Hematopoietic multipotent progenitor cell (in vitro differentiated cells): Measurements from ENCODE around the gene SLMAP. TPM values are rescaled to one million over a fixed set of nuclear protein-coding genes. Genes with fewer than 3 reads are reported as not detected.
A peak's percentile ranks its signal among the peaks of the same experiment; 100 is the strongest.
"Not testable (repeated sequence)": the region's sequence is repeated elsewhere in the genome, so short reads cannot be mapped to it uniquely, and the experiment has no call there.

Experiments used
- DNase-seq, 3 donors: peaks; one replicate each; pipeline ENCODE4 v3.0.0-alpha.2; 2011 to 2015; ENCODE audit warnings: low read depth in 2 of 3, low spot score in 2 of 3
- total RNA-seq: library from RNA; depleted of rRNA; stranded (reverse); fragments of >200 nt; gene quantifications from one replicate; pipeline ENCODE4 v1.2.3, GENCODE V29; 2012

The SLMAP gene
- total RNA-seq, 1 donor = 23.7 TPM

DNA sequence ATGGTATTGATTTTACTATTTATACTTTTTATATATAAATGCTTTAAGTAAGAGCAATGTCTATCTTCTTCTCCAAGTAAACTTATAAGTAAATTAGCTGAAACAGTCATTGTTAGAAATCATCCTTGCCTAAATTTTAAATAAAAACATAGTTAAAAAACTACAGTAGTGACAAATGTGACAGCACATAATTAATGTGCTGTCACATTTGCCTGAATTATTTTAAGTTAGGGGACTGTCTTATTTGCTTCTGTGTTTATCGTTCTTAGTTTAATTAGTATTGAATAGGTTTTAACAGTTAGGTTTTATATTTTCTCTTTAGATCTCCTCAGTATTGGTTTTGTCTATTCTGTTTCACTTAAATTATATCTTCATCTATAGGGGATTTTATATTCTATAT, 36.1 kb downstream of the SLMAP start:
- no peak for DNase-seq

DNA sequence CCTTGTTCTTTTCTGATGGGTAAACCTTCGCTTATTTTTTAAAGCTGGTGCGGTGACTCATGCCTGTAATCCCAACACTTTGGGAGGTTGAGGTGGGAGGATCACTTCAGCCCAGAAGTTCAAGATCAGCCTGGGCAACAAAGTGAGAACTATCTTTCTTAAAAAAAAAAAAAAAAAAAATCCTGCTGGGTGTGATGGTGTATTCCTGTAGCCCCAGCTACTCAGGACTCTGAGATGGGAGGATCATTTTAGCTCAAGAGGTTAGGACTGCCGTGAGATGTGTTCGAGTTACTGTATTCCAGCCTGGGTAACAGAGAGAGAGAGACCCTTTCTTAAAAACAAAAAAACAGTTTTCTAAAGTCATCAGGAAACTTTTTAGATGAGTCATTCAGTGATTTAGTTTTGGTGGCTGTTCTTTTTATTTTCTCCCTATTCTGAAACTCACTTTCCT, 37.7 kb downstream of the SLMAP start:
- peak in 2 of 3 donors; percentile 12 to 29 for DNase-seq

DNA sequence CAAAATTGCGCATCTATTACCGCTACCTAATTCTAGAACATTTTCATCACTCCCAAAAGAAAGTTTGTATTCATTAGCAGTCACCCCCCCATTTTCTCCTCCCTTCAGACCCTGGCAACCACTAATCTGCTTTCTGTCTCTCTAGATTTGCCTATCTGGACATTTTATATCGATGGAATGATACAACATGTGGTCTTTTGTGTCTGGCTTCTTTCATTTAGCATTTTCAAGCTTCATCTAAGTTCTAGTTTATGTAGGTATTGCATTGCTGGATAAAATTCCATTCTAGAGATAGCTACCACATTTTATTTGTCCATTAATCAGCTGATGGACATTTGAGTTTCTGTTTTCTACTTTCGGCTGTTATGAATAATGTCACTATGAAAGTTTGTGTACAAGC, 38.4 kb downstream of the SLMAP start:
- no peak for DNase-seq

DNA sequence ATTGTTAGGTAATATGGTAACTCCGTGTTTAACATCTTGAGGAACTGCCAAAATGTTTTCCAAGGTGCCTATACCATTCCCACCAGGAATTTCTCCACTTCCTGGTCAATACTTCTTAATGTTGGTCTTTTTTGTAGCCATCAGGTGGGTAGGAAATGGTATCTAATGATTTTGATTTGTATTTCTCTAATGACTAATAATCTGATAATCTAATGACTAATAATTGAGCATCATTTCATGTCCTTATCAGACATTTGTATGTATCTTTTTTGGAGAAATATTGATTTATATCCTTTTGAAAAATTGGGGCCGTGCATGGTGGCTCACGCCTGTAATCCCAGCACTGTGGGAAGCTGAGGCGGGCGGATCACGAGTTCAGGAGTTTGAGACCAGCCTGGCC, 38.8 kb downstream of the SLMAP start:
- no peak for DNase-seq

DNA sequence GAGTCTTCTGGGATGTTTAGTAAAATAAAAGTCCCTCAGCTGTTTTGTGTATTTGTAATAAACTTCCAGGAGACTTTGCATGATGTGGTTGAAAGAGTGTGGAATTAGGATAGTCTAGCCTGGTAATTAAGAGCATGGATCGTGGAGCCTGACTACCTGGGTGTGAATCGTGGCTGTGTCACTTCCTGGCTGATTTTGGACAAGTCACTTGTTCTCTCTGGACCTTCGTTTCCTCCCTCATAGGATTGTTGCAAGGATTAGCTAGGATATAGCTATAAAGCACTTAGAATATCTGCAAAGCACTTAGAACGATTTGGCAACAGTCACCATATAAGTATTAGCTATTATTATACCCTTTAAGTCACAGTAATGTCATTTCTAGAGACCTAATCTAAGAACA, 40.2 kb downstream of the SLMAP start:
- DNase-seq = no peak

DNA sequence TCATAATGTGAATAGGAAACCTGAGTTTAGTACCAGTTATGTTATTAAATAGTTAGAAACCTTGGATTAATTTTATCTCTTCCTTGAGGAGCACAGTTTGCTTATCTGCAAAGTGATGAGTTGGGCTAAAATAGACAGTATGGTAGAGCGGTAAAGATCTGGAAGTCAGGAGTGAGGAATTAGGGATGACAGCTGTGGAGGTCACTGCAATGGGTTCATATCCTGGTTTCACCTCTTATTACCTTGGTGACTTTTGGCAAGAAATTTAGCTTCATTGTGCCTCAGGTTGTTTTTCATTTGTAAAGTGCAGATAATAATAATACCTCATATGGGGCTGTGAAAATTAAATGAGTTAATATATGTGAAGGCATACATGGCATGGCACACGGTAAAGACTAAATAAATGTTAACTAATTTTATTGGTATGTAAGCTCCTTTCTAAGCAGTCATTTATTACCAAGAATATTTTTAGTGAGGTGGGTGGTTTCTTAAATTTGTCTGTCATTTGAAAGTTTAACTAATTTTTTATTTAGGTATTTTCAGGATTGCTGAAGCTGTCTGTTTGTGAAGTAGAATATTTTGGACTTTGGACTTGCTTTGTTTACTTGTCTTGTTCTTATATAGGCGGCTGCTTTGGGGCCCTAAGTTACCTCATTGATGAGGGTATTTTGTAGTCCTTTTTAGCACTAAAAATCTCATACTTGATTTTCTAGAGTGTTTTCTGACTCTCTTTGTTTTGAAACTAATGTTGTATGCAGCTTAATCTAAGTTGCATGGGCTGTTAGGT, 41.8 kb downstream of the SLMAP start:
- DNase-seq = no peak

DNA sequence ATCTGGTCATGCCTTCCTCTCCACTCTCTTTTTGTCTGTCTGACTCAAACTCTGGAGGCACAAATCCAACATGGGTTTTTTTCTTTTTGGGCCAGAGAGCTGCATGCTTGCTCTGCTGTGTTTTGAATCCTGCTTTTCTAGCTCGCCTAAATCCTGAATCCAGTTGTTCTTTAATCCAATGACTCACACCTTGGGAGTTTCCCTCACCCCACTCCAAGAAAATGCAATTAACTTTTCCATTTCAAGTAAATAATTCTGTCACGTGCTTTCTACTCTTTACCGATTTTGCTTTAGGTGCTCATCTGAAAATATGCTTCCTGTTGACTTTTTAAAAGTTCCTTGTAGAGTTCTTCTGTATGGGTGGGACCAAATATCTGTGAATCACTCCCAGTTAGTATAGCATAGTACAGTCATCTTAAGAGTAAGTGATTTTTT, 47.6 kb downstream of the SLMAP start:
- DNase-seq = peak in 2 of 3 donors; percentile 45 to 50

DNA sequence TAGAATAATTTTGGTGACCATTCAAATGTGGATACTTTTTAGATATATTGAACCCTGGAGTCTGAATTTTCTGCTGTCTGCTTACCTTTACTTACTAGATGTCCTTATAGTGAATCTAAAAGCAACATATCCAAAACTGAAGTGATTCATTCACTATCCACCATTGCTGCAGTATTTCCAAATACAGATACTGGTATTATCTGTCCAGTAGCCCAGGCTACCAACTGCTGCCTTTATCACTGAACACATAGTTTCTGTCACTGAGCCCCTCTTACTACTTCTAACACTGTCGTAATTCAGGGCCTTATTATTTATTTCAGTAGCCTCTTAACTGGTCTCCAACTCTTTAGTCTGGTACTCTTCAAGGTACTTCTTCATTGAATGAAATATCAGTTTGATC, 49.2 kb downstream of the SLMAP start:
- no peak for DNase-seq

DNA sequence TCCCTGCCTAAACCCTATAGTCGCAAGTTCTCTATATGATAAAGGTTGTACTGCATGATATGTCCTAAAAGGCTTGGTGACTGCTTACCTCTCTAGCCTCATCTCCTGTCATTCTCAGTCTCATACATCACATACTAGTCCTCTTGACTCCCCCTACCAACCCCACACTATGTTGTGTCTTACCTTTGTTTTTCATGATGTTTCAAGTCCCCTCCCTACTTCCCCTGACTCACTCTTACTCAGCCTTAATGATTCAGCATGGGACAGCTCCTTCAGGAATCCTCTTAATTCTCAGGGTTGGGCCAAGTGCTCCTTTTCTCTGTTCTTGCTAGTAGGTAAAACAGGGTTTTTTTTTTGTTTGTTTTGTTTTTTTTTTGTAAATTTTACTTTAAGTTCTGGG, 49.6 kb downstream of the SLMAP start:
- peak in 1 of 3 donors; percentile 24 for DNase-seq

DNA sequence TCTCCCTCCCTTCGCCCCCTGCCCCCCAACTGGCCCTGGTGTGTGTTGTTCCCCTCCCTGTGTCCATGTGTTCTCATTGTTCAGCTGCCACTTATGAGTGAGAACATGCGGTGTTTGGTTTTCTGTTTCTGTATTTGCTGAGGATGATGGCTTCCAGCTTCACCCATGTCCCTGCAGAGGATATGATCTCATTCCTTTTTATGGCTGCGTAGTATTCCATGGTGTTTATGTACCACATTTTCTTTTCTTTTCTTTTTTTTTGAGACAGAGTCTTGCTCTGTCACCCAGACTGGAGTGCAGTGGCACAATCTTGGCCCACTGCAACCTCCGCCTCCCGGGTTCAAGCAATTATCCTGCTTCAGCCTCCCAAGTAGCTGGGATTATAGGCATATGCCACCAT, 50.1 kb downstream of the SLMAP start:
- DNase-seq = not testable (repeated sequence)

DNA sequence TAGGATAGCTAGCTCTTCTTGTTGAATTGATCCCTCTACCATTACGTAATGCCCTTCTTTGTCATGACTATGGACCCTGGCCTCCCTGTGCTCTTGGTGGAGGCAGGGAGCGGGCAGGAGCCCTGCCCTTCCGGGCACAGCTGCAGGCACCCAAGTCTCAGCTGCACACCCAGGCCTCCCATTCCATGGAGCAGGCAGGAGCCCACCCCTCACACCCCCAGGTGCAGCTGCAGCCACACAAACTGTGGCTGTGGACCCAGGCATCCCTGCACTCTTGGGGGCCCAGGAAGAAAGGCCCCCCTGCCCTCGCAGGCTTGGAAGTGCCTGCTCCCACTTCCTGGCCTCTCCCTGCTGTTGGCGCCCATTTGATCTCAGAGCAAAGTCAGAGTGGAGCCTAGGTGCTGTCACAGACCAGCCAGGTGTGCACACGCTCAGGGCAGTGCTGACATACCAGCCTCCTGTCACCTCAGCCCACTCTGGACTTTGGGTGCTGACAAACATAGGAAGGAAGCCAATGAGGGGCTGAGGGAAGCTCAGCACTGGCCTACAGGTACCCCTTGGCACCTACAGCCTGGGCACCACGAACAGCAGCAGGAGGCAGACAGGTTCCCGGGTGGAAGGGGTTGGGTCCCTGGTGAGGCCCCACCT, 53.0 kb downstream of the SLMAP start:
- no peak for DNase-seq

DNA sequence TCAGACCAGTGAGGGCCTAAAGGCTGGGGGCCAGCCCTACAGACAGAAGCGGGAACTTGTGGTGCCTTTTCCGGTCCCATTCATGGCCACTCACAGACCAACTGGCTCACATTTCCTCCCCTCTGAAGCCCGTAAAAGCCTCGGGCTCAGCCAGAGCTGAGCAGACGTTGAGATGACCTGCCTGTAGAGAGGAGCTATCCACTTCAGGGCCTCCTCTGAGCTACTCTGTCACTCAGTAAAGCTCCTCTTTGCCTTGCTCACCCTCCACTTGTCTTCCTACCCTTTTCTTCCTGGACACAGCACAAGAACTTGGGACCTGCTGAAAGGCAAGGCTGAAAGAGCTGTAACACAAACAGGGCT, 53.5 kb downstream of the SLMAP start:
- DNase-seq = no peak

DNA sequence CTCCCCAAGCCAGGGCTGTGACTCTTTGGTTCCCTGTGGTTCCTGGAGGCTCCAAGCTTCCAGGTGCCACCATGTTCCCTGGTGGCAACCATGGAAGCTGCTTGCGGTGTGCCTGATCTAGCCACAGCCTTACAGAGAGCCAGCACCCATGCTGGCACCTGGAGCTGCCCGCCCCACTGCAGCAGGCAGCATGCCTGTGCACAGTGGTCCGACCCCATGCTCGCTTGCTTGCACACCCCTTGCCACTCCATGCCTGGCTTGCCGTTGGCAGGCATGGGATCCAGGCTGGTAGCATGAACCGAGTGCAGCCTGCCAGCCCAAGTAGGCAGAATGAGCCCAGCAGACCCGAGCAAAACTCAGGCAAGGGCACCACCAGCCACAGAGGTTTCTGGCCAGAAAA, 53.9 kb downstream of the SLMAP start:
- DNase-seq = no peak

DNA sequence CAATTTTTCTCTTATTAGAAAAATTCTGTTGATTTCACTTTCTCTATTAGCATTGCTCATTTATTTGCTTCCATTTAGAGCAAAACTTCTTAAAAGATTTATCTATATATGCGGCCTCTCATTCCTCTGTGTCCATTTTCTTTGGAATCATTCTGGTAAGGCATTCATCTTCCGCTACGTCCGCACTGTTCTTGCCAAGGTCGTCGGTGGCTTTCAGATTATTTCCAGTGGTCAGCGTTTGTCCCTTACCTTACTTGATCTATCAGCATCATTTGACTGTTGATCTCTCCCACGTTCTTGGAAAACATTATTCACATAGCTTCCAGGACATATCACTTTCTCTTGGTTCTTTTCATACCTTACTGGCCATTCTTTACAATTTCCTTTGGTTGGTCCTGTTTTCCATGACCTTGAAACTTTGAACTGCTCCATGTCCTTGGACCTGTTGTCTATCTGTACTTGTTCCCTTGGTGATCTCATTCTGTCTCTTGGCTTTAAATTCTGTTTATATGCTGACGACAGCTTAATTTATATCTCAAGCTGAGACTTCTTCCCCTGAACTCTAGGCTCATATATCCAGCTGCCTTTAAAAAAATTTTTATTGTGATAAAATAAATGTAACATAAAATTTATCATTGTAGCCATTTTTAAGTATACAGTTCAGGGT, 54.5 kb downstream of the SLMAP start:
- DNase-seq = no peak

DNA sequence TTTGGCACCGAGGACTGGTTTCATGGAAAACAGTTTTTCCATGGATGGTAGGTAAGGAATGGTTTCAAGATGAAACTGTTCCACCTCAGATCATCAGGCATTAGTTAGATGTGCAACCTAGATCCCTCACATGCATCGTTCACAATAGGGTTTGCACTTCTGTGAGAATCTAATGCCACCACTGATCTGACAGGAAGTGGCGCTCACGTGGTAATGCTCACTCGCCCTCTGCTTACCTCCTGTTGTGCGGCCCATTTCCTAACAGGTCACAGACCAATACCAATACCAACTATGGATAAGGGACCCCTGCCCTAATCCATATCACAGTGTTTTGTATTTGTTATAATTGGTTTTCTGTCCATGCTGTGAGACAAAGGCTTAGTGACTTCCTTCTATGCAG, 58.9 kb downstream of the SLMAP start:
- peak in 1 of 3 donors; percentile 6 for DNase-seq

DNA sequence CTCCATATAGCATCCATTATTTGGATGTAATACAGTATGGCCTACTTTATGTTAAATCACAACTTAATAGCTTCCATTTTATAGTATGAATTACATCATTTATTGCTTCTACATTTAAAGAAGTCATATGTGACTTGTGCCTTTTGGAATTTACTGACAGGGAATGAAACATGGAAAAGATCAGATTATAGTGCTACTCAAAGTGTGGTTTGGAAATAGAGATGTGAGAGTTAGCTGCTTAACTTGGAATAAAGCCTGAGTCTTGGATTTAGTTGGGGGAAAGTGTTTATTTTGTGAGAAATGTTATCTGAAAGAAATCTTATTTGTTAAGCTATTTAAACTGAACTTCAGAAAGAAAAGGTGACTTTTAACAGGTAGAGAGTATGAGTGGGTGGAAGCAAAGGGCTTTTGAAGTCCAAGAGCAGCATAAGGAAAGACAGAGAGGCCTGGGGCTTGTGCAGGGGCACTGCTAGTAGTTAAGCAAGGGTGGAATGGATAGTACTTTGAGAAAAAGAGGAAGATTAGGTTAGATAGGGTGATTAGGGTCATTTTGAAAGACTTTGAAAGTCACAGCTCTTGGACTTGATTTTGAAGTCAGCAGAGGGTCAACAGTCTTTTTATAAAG, 60.5 kb downstream of the SLMAP start:
- DNase-seq = no peak

DNA sequence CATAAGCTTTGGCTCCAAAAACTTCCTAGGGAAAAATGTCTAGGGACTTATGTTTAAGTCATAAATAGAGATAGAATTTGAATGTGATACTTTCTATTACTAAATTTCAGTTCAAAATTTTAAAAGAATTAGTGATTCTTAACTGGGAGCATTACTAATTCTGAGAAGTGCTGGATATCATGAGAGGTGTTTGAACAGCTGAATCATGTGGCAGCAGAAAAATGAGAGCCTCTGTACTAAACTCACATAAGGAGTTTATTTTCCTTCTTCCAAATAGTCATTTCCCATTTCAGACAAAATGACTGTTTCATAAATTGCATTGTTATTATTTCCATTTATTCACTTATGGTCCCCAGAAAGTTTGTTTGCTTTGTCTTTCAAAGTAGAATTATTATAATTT, 62.7 kb downstream of the SLMAP start:
- no peak for DNase-seq

DNA sequence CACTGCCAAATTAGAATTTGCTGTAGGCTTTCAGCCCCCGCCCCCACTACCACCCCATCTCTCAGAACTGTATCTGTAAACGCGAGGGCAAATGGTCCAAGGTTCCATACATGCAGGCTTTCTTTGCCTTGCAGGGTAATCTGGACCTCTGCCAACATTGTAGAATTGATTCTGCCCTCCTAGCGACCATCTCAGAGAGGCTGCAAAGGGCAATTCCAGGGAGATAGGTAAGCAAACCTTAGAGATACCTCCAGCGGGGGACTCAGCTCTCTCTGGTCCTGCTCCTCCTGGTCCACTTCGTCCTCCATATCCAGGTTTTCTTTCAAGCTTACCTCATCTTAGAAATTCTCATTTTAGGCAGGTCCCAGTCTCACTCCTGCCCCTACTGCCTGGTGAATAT, 64.4 kb downstream of the SLMAP start:
- DNase-seq = no peak

DNA sequence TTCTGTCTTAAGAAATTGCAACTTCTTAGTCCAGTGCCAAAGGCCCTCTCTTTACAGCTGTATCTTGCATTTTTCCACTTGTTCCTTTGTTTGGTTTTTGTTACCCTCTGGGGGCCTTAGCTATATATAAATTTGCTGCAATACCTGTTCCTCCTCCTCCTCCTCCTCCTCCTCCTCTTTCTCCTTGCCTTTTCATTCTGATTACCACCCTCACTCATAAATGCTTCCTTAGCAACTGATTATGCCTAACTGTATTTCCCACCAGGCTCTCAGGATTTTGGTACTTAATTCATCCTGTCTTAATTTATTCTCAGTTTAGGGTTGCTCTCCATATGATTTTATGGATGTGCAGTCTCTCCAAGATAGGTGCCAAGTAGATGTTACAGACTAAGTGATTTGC, 65.7 kb downstream of the SLMAP start:
- no peak for DNase-seq

DNA sequence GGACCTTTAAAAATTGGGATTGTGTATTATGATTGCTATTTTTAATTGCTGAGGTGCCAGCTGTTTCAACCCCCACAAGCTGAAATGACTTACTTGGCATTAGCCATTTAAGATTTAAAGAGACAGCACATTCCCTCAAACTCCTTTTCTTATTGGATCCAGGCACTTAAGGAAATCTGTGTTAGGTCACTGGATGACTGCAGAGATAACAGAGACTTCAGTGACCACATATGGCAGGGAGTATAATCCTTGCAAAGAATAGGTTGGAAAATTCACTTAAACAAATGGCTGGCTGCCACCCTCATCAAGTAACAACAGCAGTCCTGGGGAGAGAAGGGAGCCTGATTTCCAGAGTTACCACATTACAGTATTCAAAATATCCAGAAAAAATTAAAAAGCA, 66.6 kb downstream of the SLMAP start:
- DNase-seq = no peak

DNA sequence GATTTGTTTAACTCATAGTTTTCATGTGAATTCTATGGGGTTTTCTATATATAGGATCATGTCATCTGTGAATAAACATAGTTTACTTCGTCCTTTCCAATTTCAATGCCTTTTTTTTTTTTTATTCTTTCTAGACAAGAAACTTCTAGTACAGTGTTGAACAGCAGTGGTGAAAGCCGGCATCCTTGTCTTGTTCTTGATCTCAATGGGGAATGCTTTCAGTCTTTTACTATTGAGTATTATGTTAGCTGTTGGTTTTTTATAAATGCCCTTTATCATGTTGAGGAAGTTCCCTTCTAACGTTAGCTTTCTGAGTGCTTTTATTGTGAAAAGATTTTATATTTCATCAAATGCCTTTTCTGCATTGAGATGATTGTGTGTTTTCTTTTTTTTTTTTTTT, 69.0 kb downstream of the SLMAP start:
- DNase-seq = no peak
